GM18499 (cell line): ENCODE data around the gene PTPA.
"Not testable (repeated sequence)": the region's sequence is repeated elsewhere in the genome, so short reads cannot be mapped to it uniquely, and the experiment has no call there.

Source experiments
- ATAC-seq: cut with Tn5 transposase; IDR thresholded peaks from one replicate; pipeline ENCODE4 v1.9.1; 2021; ENCODE audit warnings: moderate number of reproducible peaks; ENCODE audit not compliant: insufficient read depth, unreplicated experiment

The PTPA gene

DNA sequence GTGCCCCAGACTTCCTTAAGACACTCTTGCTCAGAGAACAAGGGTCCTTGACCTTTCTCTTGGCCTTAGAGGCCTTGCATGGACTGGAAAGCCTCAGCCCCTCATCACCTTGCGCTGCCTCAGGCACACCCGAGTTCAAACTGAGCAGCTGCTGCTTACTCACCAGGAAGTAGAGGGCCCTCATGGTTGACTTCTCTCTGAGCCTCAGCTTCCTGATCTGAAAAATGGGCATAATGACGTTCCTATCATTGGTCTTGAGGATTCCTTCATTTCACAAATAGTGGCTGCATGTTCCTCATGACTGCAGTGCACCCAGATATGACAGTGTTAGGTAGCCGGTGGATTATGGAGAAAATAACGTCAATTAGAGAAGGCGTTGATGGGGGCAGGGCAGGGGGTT, 38.2 kb downstream of the PTPA start:
- no peak for ATAC-seq

DNA sequence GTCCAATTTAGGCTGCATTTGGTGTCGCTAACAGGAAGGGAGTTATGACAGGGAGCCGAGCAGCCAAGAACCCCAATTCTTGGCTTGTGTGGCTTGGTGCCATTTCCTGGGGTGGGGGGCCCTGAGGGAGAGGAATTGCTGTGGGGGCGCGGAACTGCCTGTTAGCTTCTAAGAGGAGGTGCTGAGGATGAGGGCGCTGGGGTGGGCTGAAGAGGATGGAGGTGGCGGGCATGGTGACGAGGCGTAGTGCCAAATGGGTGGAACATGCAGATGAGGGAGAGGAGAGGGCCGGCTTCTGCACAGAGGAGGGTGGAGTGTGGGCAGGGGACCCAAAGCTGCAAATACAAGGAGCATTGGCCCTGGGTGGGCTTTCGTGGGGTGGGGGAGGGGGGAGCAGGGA, 38.9 kb downstream of the PTPA start:
- ATAC-seq = no peak

DNA sequence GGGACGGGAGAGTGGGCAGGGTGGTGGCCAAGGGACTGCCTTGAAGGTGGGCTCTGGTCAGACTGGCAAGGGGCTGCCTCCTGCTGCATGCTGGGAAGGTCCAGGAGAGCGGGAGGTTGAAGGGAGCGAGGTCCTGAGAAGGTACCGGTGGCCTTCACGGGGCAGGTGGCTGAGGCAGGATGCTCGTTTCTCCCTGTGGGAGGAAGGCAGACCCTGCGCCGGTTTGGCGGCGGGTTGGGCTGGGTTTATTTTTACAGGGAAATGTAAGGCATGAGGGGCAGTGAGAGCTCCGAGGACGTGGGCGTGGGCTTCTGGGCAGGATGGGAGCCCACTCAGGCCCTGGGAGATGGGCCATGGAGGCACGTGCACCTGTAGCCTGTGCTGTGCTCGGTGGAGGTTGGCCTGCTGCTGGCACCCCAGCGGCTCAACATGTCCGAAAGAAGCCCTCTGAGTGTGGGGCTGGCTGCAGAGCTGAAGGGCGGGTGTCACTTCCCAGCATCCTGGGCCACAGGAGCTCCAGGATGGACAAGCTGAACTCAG, 39.5 kb downstream of the PTPA start:
- no peak for ATAC-seq

DNA sequence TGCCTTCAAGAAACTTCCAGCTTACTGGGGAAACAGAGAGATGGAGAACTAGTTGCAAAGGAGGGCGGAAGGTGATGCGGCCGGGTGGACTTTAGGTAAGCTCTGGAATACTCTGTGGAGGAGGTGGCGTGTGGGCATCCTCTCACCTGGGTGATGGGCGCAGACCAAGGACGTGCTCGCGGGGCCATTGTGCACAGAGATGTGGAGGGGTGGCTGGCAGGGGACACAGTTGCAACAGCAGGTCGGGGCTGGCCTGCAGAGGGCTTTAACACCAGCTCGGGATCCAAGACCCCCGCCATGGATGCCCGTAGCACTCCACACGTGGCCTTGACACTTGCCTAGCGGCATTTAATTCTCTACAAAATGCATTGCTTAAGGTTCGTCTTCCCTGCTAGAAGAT, 40.3 kb downstream of the PTPA start:
- no peak for ATAC-seq

DNA sequence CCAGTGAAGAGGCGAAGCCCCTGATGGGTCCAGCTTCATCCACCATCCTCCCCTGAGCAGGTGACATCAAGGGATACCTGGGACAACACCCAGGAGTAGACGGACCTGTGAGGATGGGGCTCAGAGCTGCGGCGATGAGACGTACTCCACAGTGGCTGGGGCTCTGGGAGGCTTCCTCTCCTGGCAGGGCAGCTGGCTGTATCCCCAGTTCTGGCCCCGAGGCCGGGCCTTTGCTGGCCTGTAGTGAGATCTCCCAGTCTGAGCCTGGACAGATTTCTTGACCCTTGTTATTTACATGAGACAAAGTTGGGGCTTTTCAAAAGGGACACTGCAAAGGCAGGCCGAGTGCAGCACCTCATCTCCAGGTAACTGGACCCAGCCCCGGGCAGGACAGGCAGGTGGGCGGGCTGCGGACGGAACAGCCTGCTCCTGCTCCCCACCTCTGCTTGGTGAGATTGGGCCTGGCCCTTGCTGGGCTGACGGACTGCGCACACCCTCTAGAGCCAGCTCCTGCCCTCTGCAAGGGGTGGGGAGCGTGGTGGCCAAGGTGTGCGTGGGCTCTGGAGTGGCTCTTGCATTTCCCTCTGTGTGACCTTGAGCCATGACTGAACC, 43.8 kb downstream of the PTPA start:
- ATAC-seq = no peak

DNA sequence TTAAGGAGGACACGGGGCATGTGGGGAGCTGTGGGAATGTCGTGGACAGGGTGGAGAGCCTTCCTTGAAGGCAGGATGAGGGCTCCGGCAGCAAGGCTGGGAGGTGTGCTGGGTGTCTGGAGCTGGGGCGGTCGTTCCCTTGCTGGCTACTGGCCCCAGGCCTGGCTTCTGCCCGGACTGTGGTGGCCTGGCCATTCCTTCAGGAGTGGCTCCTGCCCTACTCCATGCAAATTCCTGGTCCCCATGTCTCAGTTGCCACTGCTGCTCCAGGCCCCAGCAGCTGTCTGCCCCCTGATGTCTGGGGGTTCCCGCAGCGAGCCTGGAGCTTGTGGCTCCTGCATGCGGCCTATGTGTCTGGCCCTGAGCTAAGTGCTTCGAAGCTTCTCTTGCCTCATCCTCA, 44.9 kb downstream of the PTPA start:
- no peak for ATAC-seq

DNA sequence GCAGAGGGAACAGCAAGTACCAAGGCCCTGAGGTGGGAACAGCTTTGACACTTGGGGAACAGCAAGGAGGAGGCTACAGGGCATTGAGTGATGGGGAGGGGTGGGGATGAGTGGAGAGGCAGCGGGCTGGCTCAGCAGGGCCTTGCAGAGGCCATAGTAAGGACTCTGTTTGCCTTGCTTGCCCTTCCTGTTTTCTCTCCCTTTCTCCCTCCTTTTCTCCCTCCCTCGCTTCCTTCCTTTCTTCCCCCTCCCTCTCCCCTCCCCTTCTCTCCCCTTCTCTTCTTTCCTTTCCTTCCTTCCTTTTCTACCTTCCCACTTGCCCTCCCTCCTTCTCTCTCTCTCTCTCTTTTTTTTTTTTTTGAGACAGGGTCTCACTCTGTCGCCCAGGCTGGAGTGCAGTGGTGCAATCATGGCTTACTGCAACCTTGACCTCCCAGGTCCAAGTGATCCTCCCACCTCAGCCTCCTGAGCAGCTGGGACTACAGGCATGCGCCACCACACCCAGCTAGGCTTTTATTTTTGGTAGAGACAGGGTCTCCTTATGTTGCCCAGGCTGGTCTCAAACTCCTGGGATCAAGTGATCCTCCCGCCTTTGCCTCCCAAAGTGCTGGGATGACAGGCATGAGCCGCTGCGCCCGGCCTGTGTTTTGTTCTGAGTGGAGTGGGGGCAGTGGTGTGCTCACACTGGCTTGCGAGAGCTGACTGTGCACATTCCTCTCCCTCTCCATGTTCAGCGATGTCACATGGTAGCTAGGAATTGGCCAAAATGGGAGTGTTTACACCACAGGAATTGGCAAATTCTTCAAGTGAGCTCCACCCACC, 49.7 kb downstream of the PTPA start:
- no peak for ATAC-seq

DNA sequence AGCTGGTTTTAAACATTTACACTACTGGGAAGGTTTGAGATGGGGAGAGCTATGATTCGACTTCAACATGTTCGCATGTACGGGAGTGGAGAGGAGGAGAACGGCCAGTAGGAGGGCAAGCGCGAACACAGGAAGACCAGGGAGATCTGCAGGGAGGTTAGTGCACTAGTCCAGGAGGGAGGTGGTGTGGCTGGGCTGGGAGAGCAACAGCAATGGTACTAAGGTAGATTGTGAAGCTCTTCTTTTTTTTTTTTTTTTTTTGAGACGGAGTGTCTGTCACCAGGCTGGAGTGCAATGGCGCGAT, 50.3 kb downstream of the PTPA start:
- ATAC-seq = no peak

DNA sequence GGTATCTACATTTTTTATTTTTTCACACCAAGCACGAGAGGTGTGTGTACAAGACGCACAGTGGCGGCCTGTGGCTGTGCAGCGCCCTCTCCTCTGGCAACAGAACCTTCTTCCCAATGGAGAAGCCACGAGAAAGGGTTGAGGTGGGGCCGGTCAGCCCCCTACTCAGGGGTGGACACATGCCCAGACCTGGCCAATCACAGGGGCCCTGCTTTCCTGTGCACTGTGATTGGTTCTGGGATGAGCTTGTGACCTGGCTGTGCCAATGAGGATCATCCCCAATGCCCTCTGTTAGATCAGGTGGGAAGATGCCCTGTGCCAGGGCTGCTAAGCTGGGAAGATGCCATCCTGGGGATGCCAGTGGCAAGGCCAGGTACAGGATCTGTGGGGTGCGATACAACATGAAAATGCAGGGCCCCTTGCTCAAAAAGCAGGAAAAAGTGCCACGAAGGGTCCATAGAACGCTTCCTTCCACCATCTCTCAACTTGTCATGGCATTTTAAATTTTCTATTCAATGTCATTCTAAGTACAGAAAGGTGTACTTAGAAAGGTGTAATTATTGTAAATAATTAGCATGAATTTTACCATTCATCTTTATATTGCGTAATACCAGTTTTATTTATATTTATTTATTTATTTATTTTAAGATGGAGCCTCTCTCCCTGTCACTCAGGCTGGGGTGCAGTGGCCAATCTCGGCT, 51.4 kb downstream of the PTPA start:
- no peak for ATAC-seq

DNA sequence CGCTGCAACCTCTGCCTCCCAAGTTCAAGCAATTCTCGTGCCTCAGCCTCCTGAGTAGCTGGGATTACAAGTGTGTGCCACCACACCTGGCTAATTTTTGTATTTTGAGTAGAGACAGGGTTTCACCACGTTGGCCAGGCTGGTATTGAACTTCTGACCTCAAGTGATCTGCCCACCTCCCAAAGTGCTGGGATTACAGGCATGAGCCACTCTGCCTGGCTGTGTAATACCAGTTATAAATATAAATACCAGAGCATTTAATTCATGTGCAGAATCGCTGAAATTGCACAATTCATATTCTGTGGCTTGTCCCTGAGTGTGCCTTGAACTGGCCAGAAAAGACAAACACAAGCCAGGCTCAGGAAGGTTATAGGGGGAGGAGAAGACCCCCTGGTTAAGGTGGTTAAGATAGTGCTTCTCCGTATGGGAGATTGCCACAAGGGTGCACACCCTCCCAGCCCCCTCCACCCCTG, 52.0 kb downstream of the PTPA start:
- ATAC-seq = not testable (repeated sequence)

DNA sequence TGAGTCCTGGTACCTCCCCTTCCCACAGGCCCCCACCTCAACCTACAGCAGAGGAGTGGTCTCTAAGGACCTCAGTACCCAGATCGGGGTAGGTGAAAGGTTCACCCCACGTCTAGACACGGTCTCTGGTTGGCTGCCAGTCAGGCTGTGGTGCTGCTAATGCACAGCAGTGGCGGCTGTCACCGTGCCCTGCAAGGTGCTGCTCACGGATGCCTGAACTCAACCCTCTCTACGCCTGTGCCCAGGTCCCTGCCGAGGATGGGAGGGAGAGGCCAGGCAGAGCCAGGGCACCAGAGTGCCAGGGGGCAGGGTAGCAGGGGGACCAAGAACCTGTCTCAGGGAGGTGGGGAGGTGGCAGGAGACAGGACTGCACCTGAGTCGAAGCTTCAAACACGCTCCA, 52.5 kb downstream of the PTPA start:
- ATAC-seq = no peak

DNA sequence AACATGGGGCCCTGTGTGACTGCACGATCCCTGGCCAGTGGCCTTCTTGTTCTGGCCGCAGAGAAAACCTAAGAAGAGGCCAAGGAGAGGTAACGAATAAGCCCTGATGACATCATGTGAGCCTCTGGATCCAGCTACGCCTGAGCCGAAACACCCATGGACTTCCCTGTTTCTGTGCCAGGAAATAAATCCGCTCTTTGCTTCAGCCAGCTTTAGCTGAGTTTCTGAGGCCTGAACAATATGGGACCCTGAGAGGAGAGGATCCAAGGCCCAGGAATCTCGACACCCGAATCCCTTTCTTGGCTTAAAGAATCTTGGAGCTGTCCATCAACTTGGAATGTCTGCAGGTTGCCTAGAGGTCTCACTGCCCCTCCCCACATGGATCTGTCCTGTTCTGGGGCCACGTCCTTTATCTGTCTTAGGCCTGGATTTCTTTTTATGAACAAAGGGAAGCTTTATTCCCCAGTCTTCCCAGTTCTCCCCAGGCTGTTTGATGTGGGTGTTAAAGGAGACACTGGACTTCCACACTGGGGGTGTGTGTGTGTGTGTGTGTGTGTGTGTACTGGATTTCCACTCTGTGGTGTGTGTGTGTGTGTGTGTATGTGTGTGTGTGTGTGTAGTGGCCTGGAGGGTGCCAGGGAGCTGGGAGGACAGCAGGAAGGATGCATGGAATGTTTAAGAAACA, 53.2 kb downstream of the PTPA start:
- no peak for ATAC-seq

DNA sequence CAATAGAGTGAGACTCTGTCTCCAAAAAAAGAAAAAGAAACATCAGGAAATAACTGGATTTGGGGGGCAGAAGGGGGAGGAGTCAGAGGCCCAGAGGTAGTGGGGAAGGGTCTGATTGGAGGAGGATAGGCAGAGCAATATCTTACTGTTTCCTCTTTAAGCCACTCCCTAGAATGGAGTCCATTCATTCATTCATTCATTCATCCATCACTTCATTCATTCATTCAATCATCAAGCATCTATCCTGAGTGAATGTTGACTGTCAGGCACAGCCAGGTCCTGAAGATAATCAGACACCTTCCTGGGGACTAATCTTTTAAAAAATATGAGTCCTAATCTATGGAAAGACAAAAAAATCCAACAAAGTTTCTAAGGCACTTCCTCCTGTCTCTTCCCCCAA, 54.0 kb downstream of the PTPA start:
- ATAC-seq = no peak

DNA sequence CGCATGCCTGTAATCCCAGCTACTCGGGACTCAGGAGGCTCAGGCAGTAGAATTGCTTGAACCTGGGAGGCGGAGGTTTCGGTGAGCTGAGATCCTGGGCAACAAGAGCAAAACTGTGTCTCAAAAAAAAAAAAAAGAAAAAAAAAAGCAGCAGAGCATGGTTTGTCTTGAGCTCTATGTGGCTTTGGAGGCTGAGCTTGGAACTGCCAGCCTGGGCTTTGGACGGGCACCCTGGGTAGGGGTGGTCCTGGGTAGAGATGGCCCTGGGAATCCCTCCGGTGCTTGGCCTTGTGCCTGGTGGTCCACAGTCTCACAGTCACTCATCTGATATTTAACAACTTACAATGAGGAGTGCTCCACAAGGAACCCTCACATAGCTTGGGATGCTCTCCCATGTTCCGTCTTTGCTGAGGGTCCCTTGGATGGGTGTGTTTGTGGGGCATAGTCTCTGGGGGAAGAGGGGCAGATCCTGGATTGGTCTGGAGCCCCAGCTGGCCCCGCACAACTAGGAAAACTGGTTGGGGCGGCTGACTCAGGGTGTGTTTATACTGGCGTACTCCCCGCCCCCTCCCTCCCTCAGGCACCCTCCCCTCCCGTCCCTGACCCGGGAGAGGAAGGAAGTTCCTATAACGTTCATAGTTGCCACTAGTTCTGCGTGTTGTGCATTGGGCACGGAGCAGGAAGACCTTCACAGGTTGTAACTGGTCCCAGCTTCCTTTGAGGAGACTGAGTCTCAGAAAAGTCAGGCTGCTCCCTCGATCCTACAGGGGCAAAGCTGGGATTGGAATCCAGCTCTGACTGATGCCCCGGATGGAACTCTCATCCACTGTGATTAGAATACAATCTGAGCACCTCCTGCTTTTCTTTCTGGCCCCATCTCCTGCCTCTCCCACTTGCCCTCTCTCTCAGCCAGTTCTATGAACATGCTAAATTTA, 55.7 kb downstream of the PTPA start:
- ATAC-seq = no peak

DNA sequence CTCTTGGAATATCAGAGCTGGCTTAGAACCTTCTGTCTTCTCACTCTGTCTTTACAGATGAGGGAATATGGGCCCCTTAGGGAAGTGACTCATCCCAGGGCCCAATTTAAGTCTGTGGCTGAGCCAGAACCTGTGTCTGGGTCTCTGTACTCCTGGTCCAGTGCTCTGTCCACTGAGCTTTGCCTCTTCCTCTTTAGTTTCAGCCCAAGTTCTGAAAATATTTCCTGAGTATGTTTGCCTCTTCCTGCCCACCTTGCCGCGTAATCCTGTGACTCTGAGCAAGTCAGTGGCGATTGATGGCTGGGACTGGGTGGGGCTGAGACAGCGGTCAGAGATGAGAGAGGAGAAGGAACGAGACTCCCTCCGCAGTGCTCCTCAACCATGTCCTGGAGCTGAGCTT, 59.0 kb downstream of the PTPA start:
- ATAC-seq = no peak

DNA sequence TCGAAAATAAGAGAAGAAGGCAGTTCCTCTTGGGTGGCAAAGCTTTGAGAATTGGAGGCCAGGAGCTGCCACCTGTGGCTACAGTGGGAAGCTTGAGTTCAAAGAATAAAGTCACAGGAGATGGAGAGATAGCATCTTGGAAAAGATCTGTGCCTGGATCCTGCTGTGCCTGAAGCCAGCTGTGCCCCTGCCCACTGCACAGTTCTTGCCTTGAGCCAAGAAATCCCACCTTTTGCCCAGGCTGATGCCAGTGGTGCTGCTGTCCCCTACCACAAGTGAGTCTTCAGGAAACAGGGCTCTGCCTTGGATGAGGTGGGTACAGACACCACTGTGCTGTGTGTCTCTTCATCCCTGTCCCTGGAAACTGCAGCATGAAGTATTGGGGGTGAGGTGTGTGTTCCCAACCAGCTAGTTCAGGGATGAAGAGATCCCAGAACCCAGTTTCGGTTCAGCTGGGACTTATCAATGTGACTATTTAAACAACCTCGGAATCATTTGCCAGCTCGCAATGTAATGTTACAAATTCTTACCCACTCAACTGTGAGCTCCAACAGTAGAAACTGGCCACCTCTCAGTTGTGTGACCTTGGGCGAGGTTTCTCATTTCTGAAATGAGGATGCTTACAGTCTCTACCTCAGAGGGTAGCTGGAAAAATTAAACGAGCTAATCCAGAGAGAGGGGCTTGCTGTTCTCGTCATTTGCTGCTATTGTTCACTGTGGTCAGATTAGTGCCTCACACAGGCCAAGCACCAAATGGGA, 61.0 kb downstream of the PTPA start:
- ATAC-seq = no peak

DNA sequence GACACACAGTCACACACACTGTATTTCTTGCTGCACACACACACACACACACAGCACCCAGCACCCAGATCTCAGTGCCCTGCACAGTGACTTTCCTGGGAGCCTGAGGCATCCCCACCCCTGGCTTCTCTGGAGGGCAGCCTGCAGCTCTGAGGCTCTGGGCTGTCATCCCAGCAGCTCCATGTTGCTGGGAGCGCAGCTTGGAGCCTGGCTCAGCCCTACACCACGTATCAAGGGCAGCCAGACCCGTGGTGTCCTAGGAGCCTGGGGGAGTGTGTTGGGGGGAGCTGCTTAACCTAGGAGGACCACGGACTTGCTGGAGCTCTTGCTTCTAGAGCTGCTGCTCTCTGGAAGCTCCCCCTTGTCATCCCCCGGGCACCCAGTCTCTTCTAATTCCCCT, 61.6 kb downstream of the PTPA start:
- ATAC-seq = no peak

DNA sequence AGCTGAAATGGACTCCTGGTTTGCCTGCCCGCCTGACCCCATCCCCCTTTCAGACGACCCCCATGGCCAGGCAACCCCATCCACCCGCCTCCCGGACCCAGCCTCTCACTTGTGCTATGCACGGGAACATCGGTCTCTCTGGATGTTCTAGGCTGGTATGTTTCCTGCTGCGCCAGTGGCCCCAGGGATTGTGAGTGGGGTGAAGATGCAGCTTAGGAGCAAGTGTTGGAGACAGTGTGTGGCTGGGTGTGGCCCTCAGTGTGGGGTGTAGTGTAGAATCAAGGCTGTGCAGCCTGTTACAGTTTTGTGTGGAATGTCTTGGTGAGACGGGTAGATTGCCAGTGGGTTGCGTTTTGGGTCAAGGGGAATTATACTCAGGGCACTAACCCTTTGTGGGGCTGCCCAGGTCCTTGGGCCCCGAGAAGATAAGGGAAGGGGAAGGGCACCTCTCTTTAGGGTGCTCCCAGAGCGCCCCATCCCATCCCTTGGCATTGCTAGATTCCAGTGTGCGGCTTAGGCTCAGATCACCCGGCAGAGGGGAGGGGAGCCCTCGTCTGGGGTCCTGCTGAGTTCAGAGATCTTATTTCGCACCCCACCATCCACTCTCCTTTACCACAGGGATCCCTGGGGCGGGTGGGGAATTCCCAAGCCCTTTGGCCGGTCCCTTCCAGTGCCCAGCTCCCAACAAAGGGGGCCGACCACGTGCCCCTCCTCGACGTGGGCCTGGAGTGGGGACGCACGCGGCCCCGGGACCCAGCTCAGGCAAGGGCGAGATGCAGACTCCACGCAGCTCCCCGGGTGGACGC, 62.3 kb downstream of the PTPA start:
- no peak for ATAC-seq
